Stimulated activated CD4-positive, alpha-beta T cell treated with anti-CD3 and anti-CD28 coated beads, Interleukin-4, amount 100 ng/mL, for 1 hour (primary cell): ENCODE results near the gene LRRC8D.

ENCODE experiments used
- DNase-seq: peaks from one replicate; pipeline ENCODE4 v3.0.0-alpha.2; 2020

Gene LRRC8D

GRCh38 chr1:89943846-89944781 is 123.3 kb downstream of the LRRC8D start:
- DNase-seq: no peak

GRCh38 chr1:89945852-89946476 is 125.1 kb downstream of the LRRC8D start:
- no peak for DNase-seq

- no peak for DNase-seq
Observed at GRCh38 chr1:89946532-89946931, 125.7 kb downstream of the LRRC8D start.

GRCh38 chr1:89948722-89949345 is 128.0 kb downstream of the LRRC8D start:
- no peak for DNase-seq

GRCh38 chr1:89949991-89950624 is 129.3 kb downstream of the LRRC8D start:
- no peak for DNase-seq

- DNase-seq: no peak
Observed at GRCh38 chr1:89950703-89951102, 129.9 kb downstream of the LRRC8D start.

- no peak for DNase-seq
Observed at GRCh38 chr1:89951766-89952604, 131.2 kb downstream of the LRRC8D start.

GRCh38 chr1:89952605-89953130 is 131.8 kb downstream of the LRRC8D start:
- no peak for DNase-seq

- peak; percentile 23 for DNase-seq
Observed at GRCh38 chr1:89953131-89953626, 132.3 kb downstream of the LRRC8D start.

GRCh38 chr1:89953929-89954328 is 133.1 kb downstream of the LRRC8D start:
- DNase-seq: no peak

- DNase-seq: no peak
Observed at GRCh38 chr1:89954401-89954800, 133.6 kb downstream of the LRRC8D start.

- DNase-seq: no peak
Observed at GRCh38 chr1:89955311-89956205, 134.7 kb downstream of the LRRC8D start.

GRCh38 chr1:89957107-89957506 is 136.3 kb downstream of the LRRC8D start:
- DNase-seq: no peak

GRCh38 chr1:89958851-89959654 is 138.2 kb downstream of the LRRC8D start:
- no peak for DNase-seq

- DNase-seq: no peak
Observed at GRCh38 chr1:89959719-89960118, 138.9 kb downstream of the LRRC8D start.

- no peak for DNase-seq
Observed at GRCh38 chr1:89962024-89962741, 141.4 kb downstream of the LRRC8D start.

- no peak for DNase-seq
Observed at GRCh38 chr1:89962742-89963075, 141.9 kb downstream of the LRRC8D start.

- DNase-seq: no peak
Observed at GRCh38 chr1:89965193-89965768, 144.4 kb downstream of the LRRC8D start.

GRCh38 chr1:89966656-89967055 is 145.8 kb downstream of the LRRC8D start:
- DNase-seq: no peak
